Measurements from ENCODE around the gene FAT1. TPM values are rescaled to one million over a fixed set of nuclear protein-coding genes. Genes with fewer than 3 reads are reported as not detected.

FAT1 gene
- total RNA-seq, 1 experiment from 2014 or later, result 197 TPM

- no peak for TF ChIP-seq CTCF (IDR thresholded peaks at IDR 0.05; ENCODE audit: unreplicated experiment)
- BruUV-seq (replicated peaks), result no TSS peak
- CTCF ChIA-PET, result no interaction called here
- no peaks in the 10 kb centered on the region for H3K36me3 Mint-ChIP-seq (ENCODE audit: insufficient read depth, unreplicated experiment)
- no peak overlapping the region for H3K4me3 Mint-ChIP-seq (ENCODE audit: low read depth, unreplicated experiment)
- H3K4me1 Mint-ChIP-seq (ENCODE audit: low read depth, unreplicated experiment), result no peaks in the 10 kb centered on the region
- intact Hi-C loops (cut with micrococcal nuclease; ENCODE audit: unreplicated experiment), result no loop called here
- no peak for DNase-seq
- no peaks in the 10 kb centered on the region for H3K27me3 Mint-ChIP-seq (ENCODE audit: unreplicated experiment)
- no peak overlapping the region for H3K27ac Mint-ChIP-seq (ENCODE audit: unreplicated experiment)
- no peaks in the 10 kb centered on the region for H3K9me3 Mint-ChIP-seq (ENCODE audit: low read depth, unreplicated experiment)
Observed at GRCh38 chr4:186746581-186746980, 22.9 kb upstream of the FAT1 start.

GRCh38 chr4:186743261-186743660 is 19.6 kb upstream of the FAT1 start:
- DNase-seq, result no peak
- intact Hi-C loops (cut with micrococcal nuclease; ENCODE audit: unreplicated experiment), result no loop called here
- H3K9me3 Mint-ChIP-seq (ENCODE audit: low read depth, unreplicated experiment), result no peaks in the 10 kb centered on the region
- CTCF ChIA-PET, result no interaction called here
- no peaks in the 10 kb centered on the region for H3K27me3 Mint-ChIP-seq (ENCODE audit: unreplicated experiment)
- H3K36me3 Mint-ChIP-seq (ENCODE audit: insufficient read depth, unreplicated experiment), result no peaks in the 10 kb centered on the region
- no peaks in the 10 kb centered on the region for H3K4me1 Mint-ChIP-seq (ENCODE audit: low read depth, unreplicated experiment)
- no peak overlapping the region for H3K27ac Mint-ChIP-seq (ENCODE audit: unreplicated experiment)
- H3K4me3 Mint-ChIP-seq (ENCODE audit: low read depth, unreplicated experiment), result no peak overlapping the region
- no TSS peak for BruUV-seq (replicated peaks)
- TF ChIP-seq CTCF (IDR thresholded peaks at IDR 0.05; ENCODE audit: unreplicated experiment), result no peak

GRCh38 chr4:186740822-186741221 is 17.2 kb upstream of the FAT1 start:
- no peaks in the 10 kb centered on the region for H3K36me3 Mint-ChIP-seq (ENCODE audit: insufficient read depth, unreplicated experiment)
- no peaks in the 10 kb centered on the region for H3K9me3 Mint-ChIP-seq (ENCODE audit: low read depth, unreplicated experiment)
- intact Hi-C loops (cut with micrococcal nuclease; ENCODE audit: unreplicated experiment), result no loop called here
- H3K27me3 Mint-ChIP-seq (ENCODE audit: unreplicated experiment), result no peaks in the 10 kb centered on the region
- TF ChIP-seq CTCF (IDR thresholded peaks at IDR 0.05; ENCODE audit: unreplicated experiment), result no peak
- BruUV-seq (replicated peaks), result no TSS peak
- H3K4me3 Mint-ChIP-seq (ENCODE audit: low read depth, unreplicated experiment), result no peak overlapping the region
- CTCF ChIA-PET, result no interaction called here
- H3K27ac Mint-ChIP-seq (ENCODE audit: unreplicated experiment), result no peak overlapping the region
- no peak for DNase-seq
- peaks cover 12% of the 10 kb centered on the region for H3K4me1 Mint-ChIP-seq (ENCODE audit: low read depth, unreplicated experiment)

GRCh38 chr4:186739802-186740434 is 16.3 kb upstream of the FAT1 start:
- no peak overlapping the region for H3K4me3 Mint-ChIP-seq (ENCODE audit: low read depth, unreplicated experiment)
- TF ChIP-seq CTCF (IDR thresholded peaks at IDR 0.05; ENCODE audit: unreplicated experiment), result no peak
- BruUV-seq (replicated peaks), result no TSS peak
- H3K27ac Mint-ChIP-seq (ENCODE audit: unreplicated experiment), result no peak overlapping the region
- CTCF ChIA-PET, result interaction anchor here (0.6 kb wide), 1 partner anchor 100 kb away, joined by 3 read pairs; no protein-coding TSS in a partner anchor
- H3K4me1 Mint-ChIP-seq (ENCODE audit: low read depth, unreplicated experiment), result peaks cover 15% of the 10 kb centered on the region
- intact Hi-C loops (cut with micrococcal nuclease; ENCODE audit: unreplicated experiment), result no loop called here
- H3K27me3 Mint-ChIP-seq (ENCODE audit: unreplicated experiment), result no peaks in the 10 kb centered on the region
- H3K36me3 Mint-ChIP-seq (ENCODE audit: insufficient read depth, unreplicated experiment), result peaks cover 2% of the 10 kb centered on the region
- H3K9me3 Mint-ChIP-seq (ENCODE audit: low read depth, unreplicated experiment), result no peaks in the 10 kb centered on the region
- no peak for DNase-seq
